DMS 273 treated with DMSO at 0.1 percent for 48 hours (cell line): ENCODE results near the gene ARID4A.
"Not testable (repeated sequence)": the region's sequence is repeated elsewhere in the genome, so short reads cannot be mapped to it uniquely, and the experiment has no call there.

Experiments used
- DNase-seq: peaks from one replicate; lab custom pipeline; 2025; lab: John Stamatoyannopoulos, UW

The ARID4A gene

DNA sequence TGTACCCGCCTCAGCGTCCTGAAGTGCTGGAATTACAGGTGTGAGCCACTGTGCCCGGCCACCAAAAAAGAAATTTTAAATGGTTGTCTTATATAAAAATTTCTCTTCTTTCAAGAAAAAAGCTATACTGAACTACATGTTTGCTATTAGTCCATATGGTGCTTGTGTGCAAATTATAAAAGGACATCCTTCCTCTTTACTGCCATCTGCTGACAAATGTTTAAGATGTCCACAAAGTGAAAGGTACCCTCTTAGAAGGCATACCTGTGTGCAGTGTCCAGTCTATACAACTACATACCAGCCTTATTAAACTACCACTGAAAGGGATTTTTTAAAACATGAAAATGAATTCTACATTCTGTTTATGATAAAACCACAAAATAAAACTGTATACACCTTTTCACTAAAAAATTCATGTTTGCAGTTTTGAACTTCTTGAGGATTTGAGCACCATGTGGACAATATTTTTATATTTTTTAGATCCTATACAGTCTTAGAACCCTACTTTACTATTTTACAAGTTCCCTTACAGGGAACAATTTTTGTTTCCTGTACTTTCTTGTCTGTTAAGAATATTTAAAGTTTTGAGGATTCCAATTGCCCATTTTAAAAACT lies 64.5 kb downstream of the ARID4A start:
- DNase-seq, result no peak

DNA sequence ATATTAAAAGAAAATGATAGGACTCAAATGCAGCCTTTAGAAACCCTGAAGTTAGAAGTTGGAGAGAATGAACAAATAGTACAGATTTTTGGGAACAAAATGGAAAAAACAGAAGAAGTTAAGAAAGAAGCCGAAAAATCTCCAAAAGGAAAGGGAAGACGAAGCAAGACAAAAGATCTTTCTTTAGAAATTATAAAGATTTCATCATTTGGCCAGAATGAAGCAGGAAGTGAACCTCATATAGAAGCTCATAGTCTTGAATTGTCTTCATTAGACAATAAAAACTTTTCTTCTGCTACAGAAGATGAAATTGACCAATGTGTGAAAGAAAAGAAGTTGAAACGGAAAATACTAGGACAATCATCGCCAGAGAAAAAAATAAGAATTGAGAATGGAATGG lies 66.0 kb downstream of the ARID4A start:
- DNase-seq, result no peak

DNA sequence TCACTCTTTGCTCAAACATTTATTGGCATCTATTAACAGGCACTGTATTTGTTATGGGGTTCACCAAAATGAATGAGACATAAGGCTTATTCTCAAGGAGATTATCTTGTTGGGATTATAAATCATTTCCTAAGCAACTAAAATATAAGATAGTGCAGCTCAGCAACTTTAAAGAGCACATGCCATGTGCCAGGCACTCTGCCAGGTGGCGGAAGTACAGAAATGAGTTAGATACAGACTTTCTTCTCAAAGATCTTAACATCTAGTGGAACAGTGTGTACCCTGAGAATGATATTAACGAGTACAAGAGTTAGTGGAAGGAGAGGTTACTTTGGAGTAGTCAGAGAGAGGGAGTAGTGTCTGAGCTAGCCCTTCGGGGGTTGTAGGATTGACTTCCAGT lies 68.9 kb downstream of the ARID4A start:
- no peak for DNase-seq

DNA sequence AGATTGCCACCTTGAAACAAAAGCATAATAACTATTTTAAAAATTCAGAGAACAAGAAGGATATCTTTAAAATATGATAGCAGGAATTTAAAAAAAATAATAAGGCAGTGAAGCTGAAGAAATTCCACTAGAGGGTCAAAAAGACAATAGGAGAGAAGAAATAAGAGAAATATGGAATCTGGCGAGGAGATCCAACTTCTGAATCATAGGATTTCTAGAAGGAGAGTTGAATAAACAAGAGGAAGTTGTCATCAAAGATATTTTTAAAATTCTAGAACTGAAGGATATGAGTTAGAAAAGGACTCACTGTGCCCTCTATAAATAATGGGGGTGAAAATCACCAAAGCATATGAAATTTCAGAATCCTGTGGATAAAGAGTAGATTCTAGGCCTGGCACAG lies 70.6 kb downstream of the ARID4A start:
- DNase-seq, result no peak

DNA sequence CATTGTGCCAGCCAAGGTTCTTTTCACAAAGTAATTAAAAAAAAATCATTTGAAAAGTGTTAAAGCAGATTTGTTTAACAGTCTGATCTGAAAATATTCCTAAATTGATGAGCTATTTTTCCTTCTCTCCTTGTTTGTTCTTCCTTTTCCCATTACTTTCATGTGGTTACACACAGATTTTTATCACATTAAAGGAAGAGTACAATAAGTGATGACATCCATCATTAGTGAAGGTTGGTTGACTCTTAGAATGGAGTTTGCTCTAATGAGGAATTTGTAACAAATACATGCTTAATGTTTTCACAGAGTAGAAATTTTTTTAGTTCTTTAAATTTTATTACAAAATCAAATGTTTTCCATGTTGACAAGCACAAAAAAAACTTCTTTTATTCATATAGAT lies 78.4 kb downstream of the ARID4A start:
- DNase-seq, result no peak

DNA sequence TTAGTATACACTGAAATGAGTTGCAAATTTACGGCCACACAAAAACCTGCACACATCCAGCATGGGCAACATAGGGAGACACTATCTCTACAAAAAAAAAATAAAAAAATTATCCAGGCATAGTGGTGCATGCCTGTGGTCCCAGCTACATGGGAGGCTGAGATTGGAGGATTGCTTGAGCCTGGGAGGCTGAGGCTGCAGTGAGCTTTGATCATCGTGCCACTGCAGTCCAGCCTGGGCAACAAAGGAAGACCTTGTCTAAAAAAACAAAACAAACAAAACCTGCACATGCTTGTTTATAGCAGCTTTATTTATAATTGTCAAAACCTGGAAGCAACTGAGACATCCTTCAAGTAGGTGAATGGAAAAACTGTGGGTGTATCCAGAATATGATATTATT lies 92.5 kb downstream of the ARID4A start:
- no peak for DNase-seq

DNA sequence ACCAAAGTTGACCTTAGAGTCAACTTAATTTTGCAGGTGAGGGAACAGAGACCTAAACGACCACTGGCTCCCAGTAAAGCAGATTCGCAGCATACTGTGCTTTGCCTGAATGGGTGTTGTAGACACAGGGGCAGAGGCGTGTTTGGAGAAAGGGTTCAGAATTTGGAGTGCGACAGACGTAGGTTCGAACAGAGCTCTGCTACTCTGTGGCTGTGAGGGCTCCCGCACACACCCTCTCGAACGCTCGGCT lies 97.1 kb downstream of the ARID4A start:
- DNase-seq, result no peak

DNA sequence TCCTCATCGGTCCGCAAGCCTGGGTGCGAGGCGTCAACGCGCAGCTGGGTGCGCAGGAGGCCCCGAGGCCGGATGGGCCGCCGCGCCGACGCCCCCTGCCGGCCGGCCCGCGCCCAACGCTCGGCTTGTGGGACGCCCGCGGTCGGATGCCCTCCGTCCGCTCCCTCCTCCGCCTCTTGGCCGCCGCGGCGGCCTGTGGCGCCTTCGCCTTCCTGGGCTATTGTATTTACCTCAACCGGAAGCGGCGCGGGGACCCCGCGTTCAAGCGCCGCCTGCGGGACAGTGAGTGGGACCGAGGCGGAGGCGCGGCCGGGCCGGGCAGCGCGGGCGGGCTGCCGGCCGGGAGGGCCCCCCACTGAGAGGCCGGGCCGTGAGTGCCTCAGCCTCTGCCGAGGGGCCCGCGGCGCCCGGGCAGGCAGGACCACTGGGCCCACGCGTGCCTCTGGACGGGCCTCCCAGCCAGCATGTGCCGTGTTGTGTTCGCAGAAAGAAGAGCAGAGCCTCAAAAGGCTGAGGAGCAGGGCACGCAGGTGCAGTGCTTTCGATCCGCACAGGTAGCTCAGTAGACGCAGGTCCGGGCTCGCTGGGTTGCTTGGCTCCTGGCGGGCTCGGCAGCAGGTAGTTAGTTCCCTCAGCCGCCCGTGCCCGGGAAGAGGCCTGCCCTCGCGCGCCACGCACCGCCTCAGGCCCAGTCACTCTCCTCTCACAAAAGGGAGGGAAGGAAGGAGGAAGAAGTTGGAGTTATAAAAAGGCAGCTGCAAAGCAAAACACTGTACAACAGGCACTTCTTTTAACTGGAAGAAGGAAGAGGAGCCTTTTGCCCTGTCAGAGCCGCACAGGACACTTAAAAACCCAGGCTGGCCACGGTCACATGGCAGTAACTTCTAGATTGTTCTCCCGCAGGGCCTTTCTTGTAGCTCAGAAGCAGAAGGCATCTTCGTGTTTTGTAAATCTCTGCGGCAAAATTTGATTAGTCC lies 97.7 kb downstream of the ARID4A start, which contains the start of gene TOMM20L:
TSS of gene TOMM20L (plus strand) at position 119 of the 977 bp plus-strand sequence. CDS start at position 147, 28 bp downstream.
- no peak for DNase-seq

DNA sequence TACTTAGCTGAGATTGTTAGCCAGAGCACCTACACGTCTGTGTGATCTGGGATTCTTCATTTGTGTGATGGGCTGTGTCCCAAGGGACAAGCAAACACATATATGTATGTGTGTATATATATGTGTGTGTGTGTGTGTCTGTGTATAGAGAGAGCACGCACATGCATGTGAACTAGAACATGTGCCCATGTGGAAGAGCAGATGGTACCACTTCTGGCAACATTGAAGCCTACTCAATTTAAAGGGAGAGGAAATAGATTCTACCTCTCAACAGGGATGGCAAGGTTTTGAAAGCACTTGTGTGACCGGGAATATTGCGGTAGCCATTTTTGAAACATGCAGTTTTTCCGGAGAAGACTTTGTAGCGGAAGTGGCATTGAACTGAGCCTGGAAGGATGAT lies 98.8 kb downstream of the ARID4A start:
- no peak for DNase-seq

DNA sequence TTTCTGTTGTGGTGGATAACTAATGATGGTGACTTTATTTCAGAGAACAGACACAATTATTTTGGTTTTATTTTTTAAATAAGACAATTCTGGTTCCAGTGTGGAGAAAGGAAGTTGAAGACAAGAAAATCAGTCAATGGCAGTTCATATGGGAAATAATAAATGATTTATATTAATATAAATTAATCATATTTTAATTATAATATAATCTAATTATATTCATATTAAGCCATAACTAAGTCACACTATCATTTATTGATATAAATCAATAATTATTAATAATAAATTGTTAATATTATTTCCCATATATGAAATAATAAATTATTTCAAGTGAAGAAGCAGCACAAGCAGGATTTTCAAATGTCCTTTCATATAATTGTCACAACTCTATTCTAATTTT lies 100.1 kb downstream of the ARID4A start:
- DNase-seq, result no peak

DNA sequence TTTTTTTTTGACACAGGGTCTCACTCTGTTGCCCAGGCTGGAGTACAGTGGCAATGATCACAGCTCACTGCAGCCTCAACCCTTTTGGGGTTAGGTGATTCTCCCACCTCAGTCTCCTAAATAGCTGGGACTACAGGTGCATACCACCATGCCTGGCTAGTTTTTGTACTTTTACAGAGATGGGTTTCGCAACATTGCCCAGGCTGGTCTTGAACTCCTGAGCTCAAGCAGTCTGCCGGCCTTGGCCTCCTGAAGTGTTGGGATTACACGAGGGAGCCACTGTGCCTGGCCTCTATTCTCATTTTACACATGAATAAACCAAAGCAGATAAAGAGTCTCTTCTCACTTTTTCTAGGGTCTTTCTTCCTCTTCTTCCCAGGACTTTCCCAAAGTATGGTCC lies 100.5 kb downstream of the ARID4A start:
- DNase-seq, result no peak

DNA sequence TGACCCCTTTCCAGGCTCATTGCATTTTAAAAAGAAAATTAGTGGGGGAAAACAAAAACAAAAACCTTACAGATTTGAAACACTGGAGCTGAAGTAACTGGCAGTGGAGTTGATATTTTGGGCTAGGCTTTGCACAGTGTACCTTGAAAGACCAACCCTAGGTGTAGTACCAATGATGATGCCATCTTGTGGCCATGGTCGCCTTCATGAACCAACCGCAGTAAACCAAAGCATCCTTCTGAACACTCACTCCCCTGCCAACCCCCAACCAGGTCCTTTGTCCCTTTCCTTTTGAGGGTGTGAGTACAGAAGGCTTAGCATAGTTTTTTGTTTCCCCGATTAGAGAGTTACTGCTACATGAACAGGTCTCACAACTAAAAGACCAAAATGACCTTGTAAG lies 103.2 kb downstream of the ARID4A start:
- no peak for DNase-seq

DNA sequence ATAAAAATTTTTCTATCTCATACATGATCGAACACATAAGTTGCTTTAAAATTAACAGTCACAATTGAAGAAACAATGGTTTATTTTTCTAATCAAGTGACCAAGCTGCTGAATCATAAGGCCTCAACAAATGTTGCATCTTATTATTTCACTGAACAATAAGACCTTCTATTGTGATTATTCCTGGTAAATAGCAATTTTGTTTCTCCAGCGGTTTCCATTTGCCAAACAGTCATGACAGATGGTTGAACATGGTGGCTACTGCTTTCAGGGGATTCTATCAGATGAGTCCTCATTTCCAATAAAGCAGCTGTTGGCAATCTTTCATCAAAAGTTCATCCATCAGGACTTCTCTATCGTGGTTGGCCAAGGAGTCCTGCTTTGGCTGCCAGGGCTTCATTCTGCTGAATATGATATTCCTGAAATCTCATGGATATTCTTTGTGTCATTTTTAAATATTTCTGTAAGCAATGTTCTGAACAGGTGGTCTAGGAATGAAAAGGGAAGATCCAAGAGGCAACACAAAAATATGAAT lies 110.4 kb downstream of the ARID4A start:
- no peak for DNase-seq

DNA sequence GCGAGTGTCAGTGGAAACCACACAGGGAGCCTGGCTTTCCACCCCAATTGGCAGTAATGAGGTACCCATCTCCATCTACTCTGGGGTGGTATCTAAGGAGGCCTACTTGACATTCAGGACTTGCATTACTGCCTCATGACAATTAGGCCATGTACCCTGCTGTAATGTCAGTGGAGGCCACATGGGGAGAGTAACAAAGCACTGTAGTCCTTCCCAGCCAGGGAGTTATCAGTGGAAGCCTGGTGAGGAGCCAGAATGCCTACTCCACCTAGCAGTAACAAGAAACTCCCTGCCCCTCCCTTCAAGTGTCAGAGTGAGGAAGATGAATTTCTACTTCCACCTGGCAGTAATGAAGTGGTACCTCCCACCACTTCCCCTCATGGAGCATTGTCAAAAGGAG lies 116.5 kb downstream of the ARID4A start:
- no peak for DNase-seq

DNA sequence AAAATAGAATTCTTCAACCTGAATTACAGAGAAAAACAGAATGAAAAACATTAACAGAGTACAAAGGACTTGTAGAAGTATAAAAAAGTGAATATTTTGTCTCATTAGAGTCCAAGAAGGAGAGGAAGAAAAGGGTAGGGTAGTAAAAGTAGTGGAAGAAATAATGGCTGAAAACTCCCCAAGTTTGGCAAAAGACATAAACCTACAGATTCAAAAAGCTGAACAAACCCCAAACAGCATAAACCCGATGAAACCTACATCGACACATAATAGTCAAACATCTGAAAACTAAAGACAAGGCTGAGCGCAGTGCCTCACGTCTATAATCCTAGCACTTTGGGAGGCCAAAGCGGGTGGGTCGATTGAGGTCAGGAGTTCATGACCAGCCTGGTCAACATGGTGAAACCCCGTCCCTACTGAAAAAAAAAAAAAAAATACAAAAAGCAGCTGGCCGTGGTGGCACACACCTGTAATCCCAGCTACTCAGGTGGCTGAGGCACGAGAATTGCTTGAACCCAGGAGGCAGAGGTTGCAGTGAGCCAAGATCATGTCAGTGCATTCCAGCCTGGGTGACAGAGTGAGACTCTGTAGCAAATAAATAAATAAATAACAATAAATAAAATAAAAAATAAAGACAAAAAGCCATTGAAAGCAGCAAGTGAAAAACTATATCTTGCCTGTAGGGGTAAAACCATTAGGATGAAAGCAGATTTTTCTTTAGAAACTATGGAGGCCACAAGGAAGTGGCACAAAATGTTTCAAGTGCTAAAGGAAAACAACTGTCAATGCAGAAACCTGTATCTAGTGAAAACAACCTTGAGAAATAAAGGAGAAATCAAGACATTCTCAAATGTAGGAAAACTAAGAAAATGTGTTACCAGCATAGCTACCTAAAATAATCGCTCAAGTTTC lies 117.5 kb downstream of the ARID4A start:
- DNase-seq, result no peak

DNA sequence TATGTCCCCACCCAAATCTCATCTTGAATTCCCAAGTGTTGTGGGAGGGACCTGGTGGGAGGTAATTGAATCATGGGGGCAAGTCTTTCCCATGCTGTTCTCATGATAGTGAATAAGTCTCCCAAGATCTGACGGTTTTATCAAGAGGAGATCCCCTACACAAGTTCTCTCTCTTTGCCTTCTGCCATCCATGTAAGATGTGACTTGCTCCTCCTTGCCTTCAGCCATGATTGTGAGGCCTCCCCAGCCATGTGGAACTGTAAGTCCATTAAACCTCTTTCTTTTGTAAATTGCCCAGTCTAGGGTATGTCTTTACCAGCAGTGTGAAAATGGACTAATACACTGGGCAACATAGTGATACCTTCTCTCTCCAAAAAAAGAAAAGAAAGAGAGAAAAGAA lies 118.6 kb downstream of the ARID4A start:
- not testable (repeated sequence) for DNase-seq
